Pancreas (tissue), 10 donors: ENCODE results near the gene PCSK9. TPM values are rescaled to one million over a fixed set of nuclear protein-coding genes. Genes with fewer than 3 reads are reported as not detected.

Experiments used
- ATAC-seq, 4 donors: fragments of 200-7000 bp; cut with Tn5 transposase; one replicate each; pipeline versions ENCODE4 v1.8.0 to v1.9.1; 2020; ENCODE audit warnings: mild to moderate bottlenecking in 4 of 4, moderate library complexity in 4 of 4
- DNase-seq, 6 donors: peaks; one replicate each; pipeline ENCODE4 v3.0.0-alpha.2; 2020
- FAIRE-seq: peaks from 2 replicates; lab custom pipeline; 2012; peaks lifted over from hg19 to GRCh38; lab: Jason Lieb, UNC
- H3K27ac ChIP-seq, 4 donors: fragments of 200-600 bp; sonication (generic); 1 replicate in 3 of 4; 2 replicates in 1 of 4; pipeline versions ENCODE4 v1.5.0 to v1.8.0; 2020
- H3K27me3 ChIP-seq, 4 donors: fragments of 200-600 bp; one replicate each; pipeline ENCODE4 v1.8.0; 2021
- H3K36me3 ChIP-seq, 3 donors: fragments of 200-600 bp; sonication (generic) in 1 of 3; one replicate each; pipeline versions ENCODE4 v1.5.0 to v1.8.0; 2020 to 2021
- H3K4me1 ChIP-seq, 3 donors: fragments of 200-600 bp; one replicate each; pipeline ENCODE4 v1.8.0; 2021
- H3K4me3 ChIP-seq, 4 donors: fragments of 200-600 bp; sonication (generic) in 2 of 4; one replicate each; pipeline versions ENCODE4 v1.5.0 to v1.8.0; 2020 to 2021
- H3K9me3 ChIP-seq, 4 donors: fragments of 200-600 bp; one replicate each; pipeline ENCODE4 v1.8.0; 2021
- CTCF ChIP-seq, 4 donors: fragments of 200-600 bp; sonication (generic) in 3 of 4; IDR thresholded peaks; one replicate each; pipeline versions ENCODE4 v1.5.0 to v1.8.0; 2021; ENCODE audit warnings: antibody characterized with exemption in 4 of 4
- WGBS, 2 donors: extraction: QIAGEN DNeasy Blood & Tissue Kit; methylation state at CpG; one replicate each; pipeline ENCODE4 v1.1.7; 2013; 5-methylcytosine and 5-hydroxymethylcytosine counted together
- intact Hi-C, 3 donors: fragments of 100-400 bp; cut with DNase I; formaldehyde crosslinking; loops; one replicate each; pipeline versions ENCODE4 v1.11.1 to v1.14.2; 2022
- polyA plus RNA-seq, 2 donors: library from polyadenylated mRNA; stranded (reverse); fragments of 200-250 nt; gene quantifications; one replicate each; pipeline ENCODE4 v1.2.3, GENCODE V29; 2013
- total RNA-seq, 6 donors: library from RNA; stranded (reverse); fragmentation: NEBNext Ultra II Directional in 4 of 6; extraction: Animal tissue kit (Norgen Biotek cat#: 25700) in 4 of 6; gene quantifications; one replicate each; pipeline versions ENCODE4 v1.2.1 to v1.2.4, GENCODE V29; 2021 to 2023
- donor health status: healthy with polysubstance abuse.
- donor health status: DM: no; HTN: no; CAD: no; lungs with moderate emphysema.
- donor health status: DM: no; HTN: no; CAD: no.
- donor health status: control.
- donor health status: control.
- donor health status: Bipolar disorder and iron deficiency.
- donor health status: DM: yes; HTN: yes; CAD: no.
- donor health status: DM: no; HTN: no; CAD: no.
- donor health status: DM: no; HTN: no; CAD: no.
- donor health status: DM: yes; HTN: yes; CAD: no.

PCSK9 gene
- total and polyA plus RNA-seq, 8 donors, result 0.95 to 10.1 (median 2.5) TPM

- DNase-seq (no peak), FAIRE-seq (no peak), ATAC-seq (no peak)
- no peaks in the 10 kb centered on the region for H3K27me3 ChIP-seq
- intact Hi-C loops, result no loop called here
- TF ChIP-seq CTCF (IDR thresholded peaks at IDR 0.05), result no peak
- H3K27ac ChIP-seq, result no peak overlapping the region
- H3K4me3 ChIP-seq, result no peak overlapping the region
- H3K36me3 ChIP-seq, result peaks cover 0 to 85% (median 23%) of the 10 kb centered on the region in 3 donors
- H3K9me3 ChIP-seq, result no peaks in the 10 kb centered on the region
- WGBS, 2 donors, result 72 to 99% methylated on average over 2 of the region's 2 CpGs
- H3K4me1 ChIP-seq, result no peaks in the 10 kb centered on the region
Measured at GRCh38 chr1:55074455-55074854, 35.1 kb downstream of the PCSK9 start.

GRCh38 chr1:55076356-55076755 is 37.0 kb downstream of the PCSK9 start:
- intact Hi-C loops, result no loop called here
- FAIRE-seq, result no peak
- Histone ChIP-seq H3K4me3 (no peak overlapping the region), H3K36me3 (peaks cover 0 to 81% (median 20%) of the 10 kb centered on the region in 3 donors), H3K9me3 (no peaks in the 10 kb centered on the region), H3K27ac (no peak overlapping the region), H3K4me1 (no peaks in the 10 kb centered on the region), H3K27me3 (no peaks in the 10 kb centered on the region)
- DNase-seq, result no peak
- no peak for ATAC-seq
- no peak for TF ChIP-seq CTCF (IDR thresholded peaks at IDR 0.05)
- WGBS, 2 donors, result 94 to 98% methylated on average over 1 of the region's 1 CpG

GRCh38 chr1:55078470-55078869 is 39.1 kb downstream of the PCSK9 start:
- Histone ChIP-seq H3K27me3 (no peaks in the 10 kb centered on the region), H3K9me3 (no peaks in the 10 kb centered on the region), H3K4me3 (no peak overlapping the region), H3K27ac (no peak overlapping the region), H3K36me3 (peaks cover 0 to 75% (median 7%) of the 10 kb centered on the region in 3 donors), H3K4me1 (peaks cover 0 to 6% (median 0%) of the 10 kb centered on the region in 3 donors)
- intact Hi-C loops, result no loop called here
- whole genome bisulfite sequencing, 2 donors, result 66 to 74% methylated on average over 3 of the region's 3 CpGs
- DNase-seq, result no peak
- peak in 2 of 4 donors; percentile 65 to 77 for ATAC-seq
- TF ChIP-seq CTCF (IDR thresholded peaks at IDR 0.05), result no peak
- no peak for FAIRE-seq

- H3K36me3 ChIP-seq, result peaks cover 0 to 75% (median 7%) of the 10 kb centered on the region in 3 donors
- no peak overlapping the region for H3K27ac ChIP-seq
Measured at GRCh38 chr1:55079651-55080050, 40.3 kb downstream of the PCSK9 start.

More at GRCh38 chr1:55079651-55080050, 40.3 kb downstream of the PCSK9 start:
- FAIRE-seq (no peak), ATAC-seq (no peak), DNase-seq (no peak)
- Histone ChIP-seq H3K27me3 (no peaks in the 10 kb centered on the region), H3K4me3 (no peak overlapping the region), H3K9me3 (no peaks in the 10 kb centered on the region), H3K4me1 (peaks cover 0 to 6% (median 0%) of the 10 kb centered on the region in 3 donors)
- no peak for TF ChIP-seq CTCF (IDR thresholded peaks at IDR 0.05)
- 96% methylated on average over 7 of the region's 7 CpGs for WGBS, 2 donors
- intact Hi-C loops, result no loop called here
